Lung (tissue), 13 donors: ENCODE data around the gene RNU1-3. TPM values are rescaled to one million over a fixed set of nuclear protein-coding genes. Genes with fewer than 3 reads are reported as not detected.

Experiments
- ATAC-seq: fragments of 200-7000 bp; cut with Tn5 transposase; one replicate; pipeline ENCODE4 v1.9.1; 2020; ENCODE audit warnings: moderate number of reproducible peaks; ENCODE audit not compliant: insufficient read depth, low FRiP score
- DNase-seq, 3 donors: peaks; one replicate each; pipeline ENCODE4 v3.0.0-alpha.2; 2013 to 2017
- H3K27ac ChIP-seq, 2 donors: one replicate each; pipeline ENCODE4 v1.5.1; 2013; ENCODE audit warnings: mild to moderate bottlenecking in 2 of 2, moderate library complexity in 2 of 2, control low read depth in 1 of 2, inconsistent platforms in 1 of 2, low read depth in 1 of 2, low read length in 1 of 2
- H3K27me3 ChIP-seq, 3 donors: one replicate each; pipeline ENCODE4 v1.5.1; 2013; ENCODE audit warnings: low read length in 2 of 3; ENCODE audit not compliant: control insufficient read depth in 3 of 3, insufficient read depth in 3 of 3
- H3K36me3 ChIP-seq, 4 donors: one replicate each; pipeline ENCODE4 v1.5.1; 2013; ENCODE audit warnings: low read length in 4 of 4, mild to moderate bottlenecking in 1 of 4, moderate library complexity in 1 of 4; ENCODE audit not compliant: control insufficient read depth in 4 of 4, insufficient read depth in 4 of 4
- H3K4me1 ChIP-seq, 5 donors: one replicate each; pipeline ENCODE4 v1.5.1; 2013; ENCODE audit warnings: low read length in 5 of 5, mild to moderate bottlenecking in 2 of 5, moderate library complexity in 1 of 5; ENCODE audit not compliant: control insufficient read depth in 5 of 5, insufficient read depth in 5 of 5
- H3K4me3 ChIP-seq: one replicate; pipeline ENCODE4 v1.5.1; 2013; ENCODE audit warnings: mild to moderate bottlenecking, control low read depth, moderate library complexity
- H3K9ac ChIP-seq, 2 donors: one replicate each; pipeline ENCODE4 v1.5.1; 2013; ENCODE audit warnings: low read length in 2 of 2, control low read depth in 1 of 2; ENCODE audit not compliant: insufficient read depth in 1 of 2
- H3K9me3 ChIP-seq, 4 donors: one replicate each; pipeline ENCODE4 v1.5.1; 2013; ENCODE audit warnings: low read length in 3 of 4, mild to moderate bottlenecking in 1 of 4, moderate library complexity in 1 of 4; ENCODE audit not compliant: control insufficient read depth in 4 of 4, insufficient read depth in 3 of 4
- WGBS, 2 donors: extraction: QIAGEN DNeasy Blood & Tissue Kit; methylation state at CpG; one replicate each; pipeline ENCODE4 v1.1.7; 2013; 5-methylcytosine and 5-hydroxymethylcytosine counted together
- polyA plus RNA-seq, 2 donors: library from polyadenylated mRNA; stranded (reverse); fragments of 200-250 nt; gene quantifications; one replicate each; pipeline ENCODE4 v1.2.1, GENCODE V29; 2013
- small RNA-seq: library from RNA; depleted of rRNA; stranded (forward); fragments of <200 nt; gene quantifications from one replicate; pipeline ENCODE3, GENCODE V24; 2014; ENCODE audit warnings: low replicate concordance
- total RNA-seq, 2 donors: library from RNA; depleted of rRNA in 1 of 2; stranded (reverse); fragments of >200 nt in 1 of 2; gene quantifications; one replicate each; pipeline ENCODE4 v1.2.1, GENCODE V29; 2014 to 2021
- TF ChIP-seq, protein P1 (sequence below): IDR thresholded peaks from 2 replicates; pipeline ENCODE4 v1.5.1; 2012; ENCODE audit warnings: mild to moderate bottlenecking; ENCODE audit errors: control extremely low read depth, extremely low read depth
- donor health status: control.
- donor health status: control.
- donor health status: Bipolar disorder and iron deficiency.
- donor health status: healthy.
- donor health status: DM: yes; HTN: yes; CAD: no.

Gene RNU1-3
- total and polyA plus RNA-seq, 4 donors: under 0.01 to 3,134 TPM; not detected in 2

DNA sequence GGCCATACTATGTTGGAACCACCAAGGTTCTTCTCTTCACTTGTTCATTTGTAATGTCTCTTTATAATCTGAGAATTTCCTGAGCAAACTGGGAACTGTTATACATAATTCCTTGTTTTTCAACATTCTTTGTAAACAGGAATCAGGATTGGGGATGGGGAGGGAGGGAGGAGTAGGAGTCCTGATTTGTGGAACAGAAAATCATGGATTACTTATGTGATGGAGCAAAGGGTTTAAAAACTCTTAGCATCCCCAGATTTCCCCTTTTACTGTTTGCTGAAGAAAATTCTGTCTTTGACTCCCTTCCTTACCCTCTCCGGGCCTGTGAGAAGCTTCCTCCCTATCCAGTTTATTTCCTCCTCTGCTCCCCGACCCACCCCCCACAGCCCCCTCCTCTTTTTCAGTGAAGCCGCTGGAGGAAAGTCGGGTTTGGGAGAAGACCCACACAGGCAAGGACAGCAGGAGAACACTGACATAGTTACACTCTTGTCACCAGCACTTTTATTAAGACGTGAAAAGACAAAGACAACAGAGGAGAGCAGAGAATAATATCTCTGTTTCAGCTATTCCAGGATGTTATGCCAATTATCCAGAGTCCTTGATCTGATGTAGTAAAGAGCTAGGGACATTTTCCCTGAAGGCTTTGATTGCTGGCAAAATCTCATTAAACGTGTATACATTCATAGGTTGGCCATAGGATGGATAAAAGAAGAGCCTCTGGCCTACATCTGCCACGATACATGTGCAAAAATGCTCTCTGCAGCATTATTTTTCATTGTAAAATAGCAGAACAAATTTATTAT is 48.8 kb downstream of the RNU1-3 start:
- Histone ChIP-seq H3K4me1 (peaks cover 0 to 9% (median 0%) of the 10 kb centered on the region in 5 donors), H3K27me3 (no peaks in the 10 kb centered on the region), H3K9ac (no peak overlapping the region), H3K36me3 (peaks cover 0 to 13% (median 7%) of the 10 kb centered on the region in 4 donors), H3K9me3 (no peaks in the 10 kb centered on the region), H3K27ac (no peak overlapping the region), H3K4me3 (no peak overlapping the region)
- ATAC-seq: no peak
- TF ChIP-seq, protein P1, sequence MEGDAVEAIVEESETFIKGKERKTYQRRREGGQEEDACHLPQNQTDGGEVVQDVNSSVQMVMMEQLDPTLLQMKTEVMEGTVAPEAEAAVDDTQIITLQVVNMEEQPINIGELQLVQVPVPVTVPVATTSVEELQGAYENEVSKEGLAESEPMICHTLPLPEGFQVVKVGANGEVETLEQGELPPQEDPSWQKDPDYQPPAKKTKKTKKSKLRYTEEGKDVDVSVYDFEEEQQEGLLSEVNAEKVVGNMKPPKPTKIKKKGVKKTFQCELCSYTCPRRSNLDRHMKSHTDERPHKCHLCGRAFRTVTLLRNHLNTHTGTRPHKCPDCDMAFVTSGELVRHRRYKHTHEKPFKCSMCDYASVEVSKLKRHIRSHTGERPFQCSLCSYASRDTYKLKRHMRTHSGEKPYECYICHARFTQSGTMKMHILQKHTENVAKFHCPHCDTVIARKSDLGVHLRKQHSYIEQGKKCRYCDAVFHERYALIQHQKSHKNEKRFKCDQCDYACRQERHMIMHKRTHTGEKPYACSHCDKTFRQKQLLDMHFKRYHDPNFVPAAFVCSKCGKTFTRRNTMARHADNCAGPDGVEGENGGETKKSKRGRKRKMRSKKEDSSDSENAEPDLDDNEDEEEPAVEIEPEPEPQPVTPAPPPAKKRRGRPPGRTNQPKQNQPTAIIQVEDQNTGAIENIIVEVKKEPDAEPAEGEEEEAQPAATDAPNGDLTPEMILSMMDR: no peak
- 72 to 84% methylated on average over 7 of the region's 7 CpGs for WGBS, 2 donors
- no peak for DNase-seq

DNA sequence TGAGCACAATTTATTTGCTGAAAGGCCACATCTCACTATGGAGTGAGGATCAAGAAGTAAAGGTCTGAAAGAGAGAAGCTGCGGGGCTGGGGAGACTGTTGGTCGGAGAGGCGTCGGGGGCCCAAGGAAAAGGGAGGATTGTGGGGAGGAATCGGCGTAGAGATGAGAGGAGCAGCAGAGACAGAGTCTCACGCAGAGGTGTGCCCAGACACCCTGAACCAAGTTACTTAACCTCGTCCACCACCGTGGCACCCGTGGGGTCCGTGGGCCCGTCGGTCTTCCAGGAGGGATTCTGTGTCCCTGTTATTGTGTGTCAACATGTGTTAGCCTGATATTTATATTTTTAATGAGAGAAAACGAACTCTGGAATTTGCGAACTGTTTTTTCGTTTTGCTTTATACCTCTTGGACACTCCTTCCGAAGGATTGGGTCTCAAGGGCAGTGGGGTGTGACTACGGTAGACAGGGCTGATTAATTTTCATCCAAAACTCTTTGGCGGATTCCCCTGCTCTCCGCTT is 49.6 kb downstream of the RNU1-3 start:
- TF ChIP-seq, protein P1: no peak
- Histone ChIP-seq H3K27ac (no peak overlapping the region), H3K36me3 (peaks cover 0 to 13% (median 5%) of the 10 kb centered on the region in 4 donors), H3K4me1 (peaks cover 0 to 14% (median 2%) of the 10 kb centered on the region in 5 donors), H3K27me3 (no peaks in the 10 kb centered on the region), H3K4me3 (no peak overlapping the region), H3K9me3 (no peaks in the 10 kb centered on the region), H3K9ac (no peak overlapping the region)
- ATAC-seq (no peak), DNase-seq (no peak)
- WGBS, 2 donors: 91 to 95% methylated on average over 20 of the region's 20 CpGs

Small RNA genes within 50 kb of the gene (small RNA-seq; reads per million reads assigned to genes)
- not detected for gene RNU1-3

Other genes starting within 250 kb of the RNU1-3 start
- not detected for gene SPATA21, start 229.5 kb downstream of the RNU1-3 start, total RNA-seq
- under 1 TPM; 0.14 to 0.15 TPM for gene SPATA21, start 229.5 kb downstream of the RNU1-3 start, polyA plus RNA-seq
- gene NECAP2, start 226.2 kb downstream of the RNU1-3 start, total RNA-seq: 10 to 100 TPM; 74.7 to 79.0 TPM
- gene NECAP2, start 226.2 kb downstream of the RNU1-3 start, polyA plus RNA-seq: 10 to 100 TPM; 42.8 to 83.8 TPM
- gene RNU1-1, start 152.7 kb downstream of the RNU1-3 start, total RNA-seq: 1,000 to 10,000 TPM in 1 of 2 donors, under 1 TPM in 1; under 0.01 to 3,134 TPM
- not detected for gene RNU1-1, start 152.7 kb downstream of the RNU1-3 start, polyA plus RNA-seq
- gene NBPF1, start 53.4 kb downstream of the RNU1-3 start, total RNA-seq: 10 to 100 TPM; 54.1 to 83.8 TPM
- gene NBPF1, start 53.4 kb downstream of the RNU1-3 start, polyA plus RNA-seq: 1 to 10 TPM; 4.3 to 5.7 TPM
- 1,000 to 10,000 TPM in 1 of 2 donors, under 1 TPM in 1; under 0.01 to 3,134 TPM for gene RNU1-4, start 73.6 kb upstream of the RNU1-3 start, total RNA-seq
- gene RNU1-4, start 73.6 kb upstream of the RNU1-3 start, polyA plus RNA-seq: not detected
- gene RNU1-2, start 229.0 kb upstream of the RNU1-3 start, total RNA-seq: 1,000 to 10,000 TPM in 1 of 2 donors, under 1 TPM in 1; under 0.01 to 3,134 TPM
- gene RNU1-2, start 229.0 kb upstream of the RNU1-3 start, polyA plus RNA-seq: not detected